ENCODE results near the gene MAGEE1.

Gene MAGEE1

GRCh38 chrX:76427560-76428242, at the start of gene MAGEE1:
Gene MAGEE1, plus strand, starts transcription at chrX:76427710. Its CDS starts 221 bp downstream, at chrX:76427931.
- FAIRE-seq, result no peak

GRCh38 chrX:76398970-76399369, 28.5 kb upstream of the MAGEE1 start:
- no peak for FAIRE-seq

- FAIRE-seq, result no peak
Measured at GRCh38 chrX:76407795-76408194, 19.7 kb upstream of the MAGEE1 start.

GRCh38 chrX:76420237-76420636, 7.3 kb upstream of the MAGEE1 start:
- no peak for FAIRE-seq

GRCh38 chrX:76428243-76429130, 977 bp downstream of the MAGEE1 start:
- FAIRE-seq, result no peak

GRCh38 chrX:76433219-76433618, 5.7 kb downstream of the MAGEE1 start:
- no peak for FAIRE-seq

GRCh38 chrX:76434103-76434741, 6.7 kb downstream of the MAGEE1 start:
- FAIRE-seq, result no peak

GRCh38 chrX:76439188-76439587, 11.7 kb downstream of the MAGEE1 start:
- FAIRE-seq, result no peak

- no peak for FAIRE-seq
Measured at GRCh38 chrX:76453737-76454406, 26.4 kb downstream of the MAGEE1 start.

- no peak for FAIRE-seq
Measured at GRCh38 chrX:76454456-76454927, 27.0 kb downstream of the MAGEE1 start.

- no peak for FAIRE-seq
Measured at GRCh38 chrX:76477353-76477752, 49.8 kb downstream of the MAGEE1 start.

All from endometrium (tissue), 2 donors.